Omental fat pad (tissue), 4 donors: ENCODE results near the gene C4A. TPM values are rescaled to one million over a fixed set of nuclear protein-coding genes. Genes with fewer than 3 reads are reported as not detected.
"Not testable (repeated sequence)": the region's sequence is repeated elsewhere in the genome, so short reads cannot be mapped to it uniquely, and the experiment has no call there.

ENCODE experiments used
- ATAC-seq: fragments of 150-250 bp; one replicate; pipeline ENCODE4 v1.9.1; 2016; ENCODE audit warnings: mild to moderate bottlenecking, moderate library complexity; ENCODE audit not compliant: low FRiP score
- DNase-seq: peaks from one replicate; pipeline ENCODE4 v3.0.0-alpha.2; 2019; ENCODE audit warnings: low spot score
- CTCF ChIP-seq, 3 donors: fragments of 450-650 bp; IDR thresholded peaks; one replicate each; pipeline ENCODE4 v1.5.1; 2016 to 2017; ENCODE audit warnings: antibody characterized with exemption in 3 of 3, mild to moderate bottlenecking in 3 of 3, moderate library complexity in 2 of 3
- total RNA-seq, 4 donors: library from RNA; depleted of rRNA; stranded (reverse); fragments of >200 nt; gene quantifications; one replicate each; pipeline ENCODE4 v1.1.0, GENCODE V29; 2016

Gene C4A
- total RNA-seq, 4 donors from 2014 or later = 16.6 to 652 (median 239) TPM

GRCh38 chr6:32037136-32037535 lies 55.3 kb downstream of the C4A start:
- DNase-seq, ATAC-seq: not testable (repeated sequence)

GRCh38 chr6:32037598-32038524 lies 56.0 kb downstream of the C4A start, which contains the start of gene CYP21A2:
TSS of gene CYP21A2 (plus strand) at chr6:32038415. CDS start at chr6:32038423, 8 bp downstream.
- DNase-seq, ATAC-seq: not testable (repeated sequence)

DNA sequence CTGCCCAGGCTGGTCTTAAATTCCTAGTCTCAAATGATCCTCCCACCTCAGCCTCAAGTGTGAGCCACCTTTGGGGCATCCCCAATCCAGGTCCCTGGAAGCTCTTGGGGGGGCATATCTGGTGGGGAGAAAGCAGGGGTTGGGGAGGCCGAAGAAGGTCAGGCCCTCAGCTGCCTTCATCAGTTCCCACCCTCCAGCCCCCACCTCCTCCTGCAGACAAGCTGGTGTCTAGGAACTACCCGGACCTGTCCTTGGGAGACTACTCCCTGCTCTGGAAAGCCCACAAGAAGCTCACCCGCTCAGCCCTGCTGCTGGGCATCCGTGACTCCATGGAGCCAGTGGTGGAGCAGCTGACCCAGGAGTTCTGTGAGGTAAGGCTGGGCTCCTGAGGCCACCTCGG lies 57.0 kb downstream of the C4A start:
- not testable (repeated sequence) for ATAC-seq, DNase-seq

- DNase-seq, ATAC-seq: not testable (repeated sequence)
These were observed 57.7 kb downstream of the C4A start for GRCh38 chr6:32039321-32040274.

DNA sequence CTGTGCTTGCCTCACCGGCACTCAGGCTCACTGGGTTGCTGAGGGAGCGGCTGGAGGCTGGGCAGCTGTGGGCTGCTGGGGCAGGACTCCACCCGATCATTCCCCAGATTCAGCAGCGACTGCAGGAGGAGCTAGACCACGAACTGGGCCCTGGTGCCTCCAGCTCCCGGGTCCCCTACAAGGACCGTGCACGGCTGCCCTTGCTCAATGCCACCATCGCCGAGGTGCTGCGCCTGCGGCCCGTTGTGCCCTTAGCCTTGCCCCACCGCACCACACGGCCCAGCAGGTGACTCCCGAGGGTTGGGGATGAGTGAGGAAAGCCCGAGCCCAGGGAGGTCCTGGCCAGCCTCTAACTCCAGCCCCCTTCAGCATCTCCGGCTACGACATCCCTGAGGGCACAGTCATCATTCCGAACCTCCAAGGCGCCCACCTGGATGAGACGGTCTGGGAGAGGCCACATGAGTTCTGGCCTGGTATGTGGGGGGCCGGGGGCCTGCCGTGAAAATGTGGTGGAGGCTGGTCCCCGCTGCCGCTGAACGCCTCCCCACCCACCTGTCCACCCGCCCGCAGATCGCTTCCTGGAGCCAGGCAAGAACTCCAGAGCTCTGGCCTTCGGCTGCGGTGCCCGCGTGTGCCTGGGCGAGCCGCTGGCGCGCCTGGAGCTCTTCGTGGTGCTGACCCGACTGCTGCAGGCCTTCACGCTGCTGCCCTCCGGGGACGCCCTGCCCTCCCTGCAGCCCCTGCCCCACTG lies 58.6 kb downstream of the C4A start:
- ATAC-seq, DNase-seq: not testable (repeated sequence)

DNA sequence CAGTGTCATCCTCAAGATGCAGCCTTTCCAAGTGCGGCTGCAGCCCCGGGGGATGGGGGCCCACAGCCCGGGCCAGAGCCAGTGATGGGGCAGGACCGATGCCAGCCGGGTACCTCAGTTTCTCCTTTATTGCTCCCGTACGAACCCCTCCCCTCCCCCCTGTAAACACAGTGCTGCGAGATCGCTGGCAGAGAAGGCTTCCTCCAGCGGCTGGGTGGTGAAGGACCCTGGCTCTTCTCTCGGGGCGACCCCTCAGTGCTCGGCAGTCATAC lies 59.1 kb downstream of the C4A start:
- DNase-seq, ATAC-seq: not testable (repeated sequence)

DNA sequence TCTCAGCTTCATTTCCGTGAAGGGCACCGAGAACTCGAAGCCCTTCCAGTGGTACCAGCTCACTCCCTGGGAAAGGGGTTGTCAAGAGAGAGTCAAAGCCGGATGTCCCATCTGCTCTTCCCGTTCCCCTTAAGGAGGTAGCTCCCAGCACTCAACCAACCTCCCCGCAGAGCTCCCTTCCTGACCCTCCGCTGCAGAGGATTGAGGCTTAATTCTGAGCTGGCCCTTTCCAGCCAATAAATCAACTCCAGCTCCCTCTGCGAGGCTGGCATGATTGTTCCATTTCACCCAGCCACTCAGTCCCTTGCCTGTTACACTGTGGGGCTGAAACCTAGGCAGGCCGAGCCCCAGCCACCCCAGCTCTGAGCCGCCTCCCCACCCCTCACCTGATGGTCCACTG lies 59.5 kb downstream of the C4A start:
- ATAC-seq, DNase-seq: not testable (repeated sequence)

GRCh38 chr6:32042276-32042675 lies 60.4 kb downstream of the C4A start:
- not testable (repeated sequence) for ATAC-seq, DNase-seq

GRCh38 chr6:32043589-32044380 lies 61.9 kb downstream of the C4A start:
- not testable (repeated sequence) for DNase-seq, ATAC-seq

DNA sequence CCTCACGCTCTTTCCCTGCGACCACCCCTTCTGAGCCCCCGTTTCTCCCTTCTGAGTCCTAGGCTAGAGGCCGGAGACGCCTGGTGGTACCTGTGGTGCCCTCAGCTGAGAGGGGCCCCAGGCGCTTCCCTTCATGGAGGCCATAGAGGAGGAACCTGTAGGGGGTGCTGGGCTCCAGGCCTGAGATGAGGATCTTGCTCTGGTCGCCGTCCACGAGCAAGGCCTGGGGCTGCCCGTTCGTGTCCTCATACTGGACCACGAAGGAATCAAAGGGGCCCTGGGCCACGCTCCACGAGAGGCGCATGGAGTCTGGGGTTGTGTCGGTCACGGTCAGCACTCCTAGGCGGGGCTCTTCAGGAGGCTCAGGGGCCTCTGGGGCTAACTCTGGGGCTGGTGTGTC lies 63.1 kb downstream of the C4A start:
- not testable (repeated sequence) for ATAC-seq, DNase-seq

DNA sequence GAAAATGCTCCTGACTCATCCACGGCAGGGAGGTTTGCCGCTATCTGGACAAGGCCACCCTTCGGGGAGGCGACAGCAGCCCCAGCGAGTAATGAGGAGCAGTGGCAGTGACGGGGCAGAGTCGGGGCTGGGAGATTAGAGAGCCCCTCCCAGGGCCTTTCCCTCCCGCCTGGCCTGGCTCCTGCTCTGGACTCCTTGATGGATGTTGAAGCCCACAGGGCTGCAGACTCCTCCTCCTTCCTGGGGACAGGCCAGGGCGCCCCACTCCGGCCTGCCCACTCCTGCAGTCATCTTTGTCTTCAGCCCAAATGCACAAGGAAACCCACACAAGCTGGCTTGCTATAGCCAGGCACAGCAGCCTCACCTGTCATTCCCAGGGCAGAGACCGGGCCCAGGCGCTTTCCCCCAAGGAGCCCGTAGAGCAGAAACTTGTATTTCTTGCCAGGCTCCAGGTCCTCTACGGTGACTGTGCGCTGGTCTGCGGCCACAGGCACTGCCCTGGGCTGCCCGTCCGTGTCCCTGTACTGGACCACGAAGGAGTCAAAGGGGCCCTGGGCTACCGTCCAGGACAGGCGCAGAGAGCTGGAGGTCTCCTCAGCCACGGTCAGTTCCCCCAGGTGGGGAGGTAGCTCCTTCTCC lies 64.1 kb downstream of the C4A start:
- TF ChIP-seq CTCF (IDR thresholded peaks at IDR 0.05) = no peak
- no peak for DNase-seq
- no peak for ATAC-seq
